SK-N-DZ (cell line): Measurements from ENCODE around the gene DNMT3L.
"Not testable (repeated sequence)": the region's sequence is repeated elsewhere in the genome, so short reads cannot be mapped to it uniquely, and the experiment has no call there.

ENCODE experiments used
- DNase-seq: peaks from one replicate; pipeline ENCODE4 v3.0.0-alpha.2; 2015; ENCODE audit warnings: low spot score

The DNMT3L gene

DNA sequence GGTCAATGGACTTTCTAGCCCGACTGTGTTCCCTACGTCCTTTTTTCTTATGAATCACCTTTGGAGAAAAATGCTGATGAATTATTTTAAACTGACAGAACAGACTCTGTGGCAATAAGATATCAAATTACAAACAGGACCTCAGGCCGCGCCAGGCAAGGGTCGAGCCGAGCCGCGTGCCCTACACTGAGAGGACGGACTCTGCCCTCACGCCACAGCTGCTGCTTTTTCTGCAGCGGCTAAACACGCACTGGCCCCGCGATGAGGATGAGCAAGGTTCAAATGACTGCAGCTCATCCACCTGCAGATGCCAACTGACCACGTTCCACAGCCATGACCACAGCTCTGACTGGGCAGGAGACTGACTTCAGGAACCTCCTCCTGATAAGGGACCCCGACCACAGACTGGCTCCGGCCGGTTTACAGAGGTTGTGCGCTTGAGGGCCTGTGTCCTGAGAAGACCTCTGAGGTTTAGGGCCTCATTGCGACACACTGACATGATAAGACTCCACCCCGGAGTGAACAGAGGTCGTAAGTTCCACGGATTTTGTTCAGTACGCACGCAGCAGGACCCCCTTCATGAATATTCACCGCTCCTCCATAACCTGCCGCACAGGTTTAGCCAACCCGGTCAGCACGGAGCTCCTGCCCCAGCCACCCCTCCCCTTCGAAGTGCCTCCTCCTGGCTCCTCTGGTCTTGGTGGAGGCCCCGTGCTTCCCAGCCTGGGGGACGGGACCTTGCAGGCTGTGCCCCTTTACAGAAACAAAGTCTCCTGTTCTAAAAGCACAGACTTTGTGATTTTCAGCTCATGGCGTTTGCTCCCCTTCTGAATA is 12.3 kb downstream of the DNMT3L start:
- not testable (repeated sequence) for DNase-seq

DNA sequence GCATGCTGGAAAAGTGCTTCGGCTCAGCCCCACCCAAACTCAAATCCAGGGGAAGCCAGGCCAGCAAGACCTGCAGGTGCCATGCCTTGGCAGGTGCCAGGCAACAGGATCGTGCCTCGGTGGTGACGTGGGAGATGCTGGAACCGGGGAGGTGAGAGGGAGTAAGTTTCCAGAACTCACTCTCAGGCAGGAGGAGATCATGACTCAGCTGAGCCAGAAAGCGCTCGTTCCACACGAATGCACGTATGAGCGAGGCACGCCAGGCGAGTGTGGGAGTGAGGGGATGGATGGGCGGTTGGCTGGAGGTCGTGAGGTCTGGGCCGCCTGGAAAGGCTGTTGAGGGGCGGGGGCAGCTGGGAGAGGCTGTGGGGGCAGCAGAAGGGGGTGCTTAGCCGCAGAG is 13.8 kb downstream of the DNMT3L start:
- not testable (repeated sequence) for DNase-seq

DNA sequence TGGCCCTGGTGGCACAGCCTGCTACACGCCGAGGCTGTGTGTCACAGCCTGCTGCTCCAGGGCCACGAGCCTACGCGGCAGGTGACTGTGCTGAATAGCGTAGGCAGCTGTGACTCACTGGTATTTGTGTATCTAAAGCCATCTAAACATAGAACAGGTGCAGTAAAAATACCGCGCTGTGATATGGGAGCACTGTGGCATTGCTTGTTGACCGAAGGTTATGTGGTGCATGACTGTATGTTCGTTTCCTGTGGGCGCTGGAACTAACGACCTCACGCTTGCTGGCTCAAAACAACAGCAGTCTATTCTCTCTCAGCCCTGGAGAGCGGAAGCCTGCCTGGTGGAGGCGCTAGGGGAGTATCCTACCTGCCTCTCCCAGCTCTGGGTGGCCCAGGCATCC is 17.7 kb downstream of the DNMT3L start:
- DNase-seq = not testable (repeated sequence)

DNA sequence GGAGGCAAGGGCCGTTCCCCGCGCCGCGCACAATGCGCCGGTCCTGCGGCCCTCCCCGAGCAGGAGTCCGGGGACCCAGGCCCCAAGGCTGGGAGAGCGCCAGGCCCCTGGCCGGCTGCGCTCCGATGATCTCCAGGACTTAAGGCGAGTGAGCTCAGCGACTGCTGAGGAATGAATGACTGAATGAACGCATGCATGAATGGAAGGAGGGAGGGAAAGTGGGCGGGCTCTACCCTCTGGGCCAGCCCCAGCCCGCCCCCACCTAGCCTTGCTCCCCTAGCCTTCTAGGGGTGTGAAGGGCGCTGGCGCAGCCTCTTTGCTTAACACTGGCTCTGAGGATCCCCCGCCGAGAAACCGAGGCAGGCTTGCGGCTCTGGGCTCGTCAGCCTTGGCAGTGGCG is 20.4 kb downstream of the DNMT3L start:
- DNase-seq = not testable (repeated sequence)

DNA sequence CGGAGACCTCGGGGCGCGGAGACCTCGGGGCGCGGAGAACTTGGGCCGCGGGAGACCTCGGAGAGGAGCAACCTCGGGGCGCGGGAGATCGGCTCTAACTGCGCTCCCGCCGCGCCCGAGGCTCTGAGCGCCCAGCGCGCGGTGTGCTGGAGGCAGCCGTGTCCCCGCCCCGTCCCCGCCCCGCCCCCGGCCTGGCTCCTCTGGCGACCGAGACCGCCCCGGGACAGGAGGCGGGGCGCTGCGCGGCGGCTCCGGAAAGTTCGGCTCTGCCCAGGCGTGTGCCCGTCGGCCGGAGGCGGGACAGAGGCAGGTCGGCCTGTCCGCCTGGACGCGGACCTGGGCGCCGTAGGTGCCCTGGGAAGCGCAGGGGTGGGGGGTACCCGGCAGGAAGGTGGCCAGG is 20.9 kb downstream of the DNMT3L start, which contains the start of gene ICOSLG:
Gene ICOSLG, minus strand, starts transcription at position 102 of the 400 bp plus-strand sequence. CDS start 126 bp downstream, outside the sequence.
- not testable (repeated sequence) for DNase-seq

DNA sequence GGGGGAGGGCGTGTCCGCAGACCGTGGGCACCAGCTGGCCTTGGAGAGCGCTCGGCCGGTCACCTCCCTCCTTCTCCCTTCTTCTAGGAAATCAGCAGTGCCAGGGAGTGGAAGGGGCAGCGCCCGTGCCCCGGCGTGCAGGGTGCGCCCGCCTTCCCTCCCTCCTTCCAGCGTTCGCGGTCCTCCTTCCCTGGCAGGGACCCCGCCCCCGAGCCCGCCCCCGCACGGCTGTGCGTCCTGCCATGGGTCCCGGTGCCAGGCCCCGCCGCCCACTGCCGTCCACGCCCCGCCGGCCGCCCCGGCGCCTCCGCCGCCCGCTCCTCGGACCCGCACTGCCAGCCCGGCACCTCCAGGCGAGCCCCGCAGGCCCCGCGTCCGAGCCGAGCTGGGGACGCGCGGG is 21.3 kb downstream of the DNMT3L start:
- not testable (repeated sequence) for DNase-seq

DNA sequence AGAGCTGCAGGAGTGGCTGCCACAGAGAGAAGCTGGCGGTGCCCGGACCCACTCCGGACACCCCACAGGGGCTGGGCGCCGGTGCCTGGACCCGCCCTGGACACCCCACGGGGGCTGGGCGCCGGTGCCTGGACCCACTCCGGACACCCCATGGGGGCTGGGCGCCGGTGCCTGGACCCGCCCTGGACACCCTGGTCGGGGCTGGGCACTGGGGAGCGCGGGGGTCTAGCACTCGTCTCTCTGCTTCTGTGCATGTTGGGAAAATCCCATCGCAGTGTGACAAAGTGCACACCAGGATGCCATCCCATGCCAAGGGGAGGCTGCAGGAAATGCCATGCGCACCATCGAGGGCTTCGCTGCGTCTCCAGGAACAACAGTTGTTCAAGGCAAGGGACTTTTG is 32.1 kb downstream of the DNMT3L start:
- not testable (repeated sequence) for DNase-seq

DNA sequence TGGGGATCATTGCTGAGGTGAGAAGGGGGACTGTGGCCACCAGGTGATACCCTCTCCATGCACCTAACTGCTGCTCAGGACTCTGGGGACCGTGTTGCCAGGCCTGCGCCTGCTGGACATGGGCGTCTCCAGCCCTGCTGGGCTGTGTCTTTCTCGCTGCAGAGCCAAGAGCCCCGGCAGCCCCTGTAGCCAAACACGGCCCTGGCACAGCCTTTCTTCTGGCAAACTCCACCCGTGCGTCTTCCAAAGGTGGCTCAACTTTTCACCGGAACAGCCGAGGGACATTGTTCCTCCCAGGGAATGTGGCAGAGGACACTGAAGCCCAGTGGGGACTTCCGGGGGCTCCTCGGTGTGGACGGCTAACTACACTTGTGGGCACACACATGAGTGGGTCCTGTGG is 33.6 kb downstream of the DNMT3L start:
- not testable (repeated sequence) for DNase-seq

DNA sequence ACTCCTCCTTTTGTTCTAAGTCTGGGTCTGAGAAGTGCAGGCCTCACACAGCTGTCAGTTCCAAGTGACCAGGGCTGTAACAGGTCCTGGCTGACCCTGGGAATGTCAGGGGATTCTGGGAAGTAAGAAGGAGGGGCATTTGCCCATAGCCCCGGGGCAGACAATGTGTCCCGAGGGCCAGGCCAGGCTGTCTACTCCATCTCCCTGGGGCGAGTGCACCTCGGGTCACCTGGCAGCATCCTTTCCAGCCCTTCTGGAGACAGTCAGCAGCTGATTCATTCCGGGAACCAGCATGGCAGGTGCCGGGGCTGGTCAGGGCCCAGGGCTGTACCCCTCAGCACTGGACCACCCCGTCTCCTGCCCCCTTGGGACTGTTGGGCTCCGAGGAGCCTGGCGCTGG is 34.1 kb downstream of the DNMT3L start:
- DNase-seq = not testable (repeated sequence)

DNA sequence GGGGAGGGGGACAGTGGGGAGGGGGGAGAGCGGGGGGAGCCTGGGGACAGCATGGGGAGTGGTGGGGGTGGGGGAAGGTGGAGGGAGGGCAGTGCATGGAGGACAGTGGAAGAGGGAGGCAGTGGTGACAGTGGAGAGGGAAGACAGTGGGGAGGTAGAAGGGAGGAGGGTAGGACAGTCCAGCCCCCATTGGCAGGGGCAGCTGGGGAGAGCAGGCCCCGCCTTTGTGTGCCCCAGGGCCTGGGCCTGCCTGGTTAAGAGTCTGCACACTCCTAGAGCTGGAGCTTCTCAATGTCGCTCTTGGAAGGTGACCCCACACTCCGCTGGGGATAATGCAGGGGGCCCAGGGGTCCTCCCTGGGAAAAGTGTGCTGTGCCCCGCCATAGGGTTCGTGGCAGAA is 36.1 kb downstream of the DNMT3L start:
- DNase-seq = not testable (repeated sequence)

DNA sequence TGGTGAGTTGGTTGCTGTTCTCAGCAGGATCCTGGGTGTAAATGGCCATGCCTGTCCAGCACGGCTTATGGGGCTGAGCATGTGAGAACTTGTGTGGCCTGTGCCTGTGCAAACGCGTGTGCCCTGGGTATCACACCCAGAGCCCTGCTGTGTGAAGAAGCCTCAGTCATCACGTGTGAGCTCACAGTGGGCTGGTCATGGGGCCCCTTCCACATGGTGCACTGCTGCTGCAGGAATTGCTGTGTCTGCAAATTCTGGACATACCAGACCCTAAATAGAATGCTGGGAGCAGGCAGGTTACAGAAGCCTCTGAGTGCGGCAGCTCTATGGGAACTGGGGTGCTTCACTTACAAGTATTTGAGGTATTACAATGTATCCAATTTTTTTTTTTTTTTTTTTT is 38.4 kb downstream of the DNMT3L start:
- DNase-seq = not testable (repeated sequence)

DNA sequence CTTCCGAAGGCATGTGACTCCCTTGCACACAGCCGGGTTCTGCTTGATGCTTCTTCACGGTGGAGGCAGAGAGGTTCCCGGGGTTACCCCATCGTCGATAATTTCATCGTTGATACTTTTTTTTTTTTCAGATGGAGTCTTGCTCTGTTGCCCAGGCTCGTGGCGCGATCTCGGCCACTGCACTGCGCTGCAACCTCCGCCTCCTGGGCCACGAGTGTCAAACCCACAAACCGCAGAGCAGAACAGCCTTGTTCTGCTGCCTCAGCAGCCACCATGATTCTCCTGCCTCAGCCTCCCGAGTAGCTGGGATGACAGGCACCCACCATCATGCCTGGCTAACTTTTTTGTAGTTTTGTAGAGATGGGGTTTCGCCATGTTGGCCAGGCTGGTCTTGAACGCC is 41.0 kb downstream of the DNMT3L start:
- not testable (repeated sequence) for DNase-seq

DNA sequence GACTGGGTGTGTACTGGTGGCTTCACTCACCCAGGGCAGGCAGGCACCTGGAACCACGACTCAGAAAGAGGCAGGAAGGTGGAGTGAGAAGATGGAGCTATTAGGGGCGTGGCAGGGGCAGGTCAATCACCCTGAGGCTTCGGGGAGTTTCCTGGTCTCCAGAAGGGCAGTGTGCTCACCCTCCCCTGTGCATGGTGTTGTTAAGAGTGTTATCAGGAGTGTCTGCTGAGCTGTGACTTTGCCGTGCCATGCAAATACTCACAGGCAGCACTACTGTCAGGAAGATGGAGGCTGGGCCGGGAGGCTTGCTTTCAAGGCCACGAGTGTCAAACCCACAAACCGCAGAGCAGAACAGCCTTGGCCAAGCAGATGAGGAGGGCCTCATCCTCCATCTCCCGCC is 43.2 kb downstream of the DNMT3L start:
- DNase-seq = not testable (repeated sequence)

DNA sequence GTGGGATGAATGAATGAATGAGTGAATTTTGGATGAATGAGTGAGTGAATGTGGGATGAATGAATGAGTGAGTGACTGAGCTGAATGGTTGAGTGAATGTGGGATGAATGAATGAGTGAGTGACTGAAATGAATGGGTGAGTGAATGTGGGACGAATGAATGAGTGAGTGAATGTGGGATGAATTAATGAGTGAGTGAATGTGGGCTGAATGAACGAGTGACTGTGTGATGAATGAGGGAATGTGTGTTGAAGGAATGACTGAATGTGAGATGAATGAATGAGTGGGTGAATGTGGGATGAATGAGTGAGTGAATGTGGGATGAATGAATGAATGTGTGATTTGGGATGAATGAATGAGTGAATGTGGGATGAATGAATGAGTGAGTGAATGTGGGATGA is 49.7 kb downstream of the DNMT3L start:
- DNase-seq = not testable (repeated sequence)

DNA sequence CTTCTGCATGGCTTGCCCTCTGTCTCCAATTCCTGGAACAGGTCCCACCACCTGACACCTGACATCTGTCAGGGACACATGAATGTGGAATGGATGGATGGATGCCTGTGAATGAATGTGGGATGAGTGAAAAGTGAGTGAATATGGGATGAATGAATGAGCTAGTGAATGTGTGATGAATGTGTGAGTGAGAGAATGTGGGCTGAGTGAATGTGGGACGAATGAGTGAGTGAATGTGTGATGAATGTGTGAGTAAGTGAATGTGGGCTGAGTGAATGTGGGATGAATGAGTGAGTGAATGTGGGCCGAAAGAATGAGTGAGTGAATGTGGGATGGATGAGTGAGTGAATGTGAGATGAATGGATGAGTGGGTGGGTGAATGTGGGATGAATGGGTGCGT is 50.1 kb downstream of the DNMT3L start:
- not testable (repeated sequence) for DNase-seq

DNA sequence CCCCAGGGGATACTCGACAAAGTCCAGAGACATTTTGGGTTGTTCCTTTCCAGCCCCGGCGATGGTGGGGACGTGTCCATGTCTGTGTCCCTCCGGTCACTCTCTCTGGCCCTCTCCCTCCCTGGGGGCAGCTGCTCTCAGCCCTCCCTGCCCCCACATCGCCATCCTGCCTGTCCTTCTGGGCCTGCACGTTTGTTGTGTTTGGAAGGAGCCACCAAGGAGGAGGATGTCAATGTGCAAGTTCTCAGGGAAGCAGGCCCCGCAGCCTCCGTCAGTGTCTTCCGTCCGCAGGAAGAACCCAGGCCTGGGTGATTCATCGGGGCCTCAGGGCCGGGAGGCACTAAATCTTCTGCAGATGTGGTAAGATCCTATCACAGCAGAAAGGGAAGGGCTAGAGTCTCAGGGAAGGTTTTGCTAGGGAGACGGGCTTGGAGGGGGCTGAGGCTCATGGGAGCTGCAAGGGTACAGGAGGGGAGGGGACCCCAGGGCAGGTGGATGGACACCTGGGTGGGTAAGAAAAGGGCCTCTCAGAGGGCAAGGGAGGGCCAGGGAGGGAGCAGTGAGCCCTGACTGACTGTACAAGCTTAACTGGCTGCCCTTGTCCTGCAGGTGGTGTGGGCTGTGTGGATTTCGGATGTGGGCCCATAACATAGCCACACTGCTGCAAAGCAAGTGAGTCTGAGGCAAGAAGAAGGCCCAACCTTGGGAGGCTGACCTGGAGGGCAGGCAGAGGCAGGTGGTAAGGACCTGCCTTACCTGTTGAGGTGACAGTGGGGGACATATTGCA is 53.6 kb downstream of the DNMT3L start:
- not testable (repeated sequence) for DNase-seq

DNA sequence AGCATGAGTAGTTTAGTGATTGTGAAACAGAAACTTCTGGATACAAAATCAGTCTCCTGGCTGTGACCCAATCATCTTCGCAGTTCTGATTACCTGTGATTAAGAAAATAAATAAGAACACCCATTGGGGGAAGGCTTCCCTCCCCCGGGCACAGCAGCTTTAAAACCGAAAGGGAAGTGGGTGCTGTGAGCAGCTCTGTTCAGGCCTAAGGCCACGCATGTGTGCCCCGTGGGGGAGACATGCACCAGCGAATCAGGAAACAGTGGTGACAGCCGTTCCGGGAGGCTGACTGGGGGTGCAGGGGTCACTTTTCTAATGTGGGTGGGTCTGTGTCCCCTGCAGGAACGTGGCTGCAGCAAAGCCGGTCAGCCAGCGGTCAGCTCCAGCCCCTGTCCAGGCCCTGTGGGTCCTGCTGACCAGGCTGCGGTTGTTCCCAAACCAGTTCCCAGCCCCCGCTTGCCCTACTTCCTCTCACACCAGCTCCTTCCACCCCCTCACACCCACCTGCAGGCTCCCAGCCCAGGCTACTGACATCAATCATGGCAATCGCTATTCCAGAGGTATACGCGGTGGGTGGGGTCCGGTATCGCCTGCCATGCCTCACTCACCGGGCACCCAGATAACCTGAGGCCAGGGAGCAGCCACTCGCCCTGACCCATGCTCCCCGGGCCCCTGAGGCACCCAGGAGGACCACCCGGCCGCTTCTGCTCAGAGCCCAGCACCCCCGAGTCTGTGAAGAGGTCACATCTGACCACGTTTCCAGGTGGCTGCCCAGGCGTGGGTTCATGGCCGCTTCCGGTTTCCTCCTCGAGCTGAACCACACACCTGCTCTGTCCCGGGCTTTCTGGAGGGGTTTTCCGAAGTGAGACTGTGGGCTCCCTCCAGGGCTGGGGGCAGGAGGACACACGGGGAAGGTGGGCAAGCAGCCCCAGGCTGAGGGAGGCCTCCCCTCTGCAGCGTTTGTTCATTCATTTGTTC is 54.7 kb downstream of the DNMT3L start:
- DNase-seq = not testable (repeated sequence)

DNA sequence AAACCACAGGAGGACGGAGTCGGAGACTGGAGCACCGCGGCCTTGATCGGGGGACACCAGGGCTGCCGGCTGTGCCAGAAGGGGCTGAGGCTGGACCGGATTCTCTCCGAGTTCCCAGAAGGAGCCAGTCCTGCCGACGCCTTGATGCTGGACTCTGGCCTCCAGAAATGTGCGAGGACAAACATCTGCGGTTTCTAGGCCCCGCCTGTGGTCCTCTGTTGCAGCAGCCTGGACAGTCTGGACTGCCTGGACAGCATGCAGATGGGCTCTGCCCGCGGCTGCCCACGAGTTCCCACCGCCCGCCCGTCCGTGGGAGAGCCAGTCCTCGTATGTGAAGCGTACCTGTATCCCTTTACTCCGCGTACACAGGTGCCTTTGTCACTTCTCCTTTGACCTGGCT is 55.5 kb downstream of the DNMT3L start:
- not testable (repeated sequence) for DNase-seq

DNA sequence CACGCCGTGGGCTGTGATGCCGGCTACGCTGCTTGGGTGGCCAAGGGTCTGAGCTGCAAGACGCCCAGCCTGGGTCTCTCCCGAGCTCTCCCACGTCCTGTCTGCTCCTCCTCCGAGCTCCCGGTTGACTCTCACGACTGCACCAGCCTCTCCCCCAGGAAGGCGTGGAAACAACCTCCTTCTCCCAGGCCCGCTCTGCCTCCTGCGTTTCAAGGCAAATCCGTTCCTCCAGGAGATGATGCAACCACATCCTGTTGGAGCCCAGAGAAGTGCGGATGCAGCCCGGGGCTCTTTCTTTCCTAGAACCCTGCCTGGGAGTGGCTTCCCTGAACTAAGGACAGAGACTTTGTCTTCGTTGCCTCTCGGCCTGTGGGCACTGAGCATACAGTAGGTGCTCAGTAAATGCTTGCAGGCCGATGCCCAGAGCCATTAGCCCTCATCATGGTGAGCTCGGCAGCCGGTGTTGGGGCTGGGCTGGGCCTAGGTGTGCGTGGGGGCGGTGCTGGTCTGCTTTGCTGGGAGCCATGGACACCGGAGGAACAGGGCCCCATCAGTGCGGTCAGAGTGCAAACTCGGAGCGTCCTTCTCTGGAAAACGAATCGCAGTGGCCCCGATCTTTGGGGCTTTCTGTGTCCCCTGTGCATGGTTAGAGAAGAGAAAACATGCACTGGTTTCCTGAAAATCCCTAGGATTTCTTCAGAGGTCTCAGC is 59.0 kb downstream of the DNMT3L start:
- DNase-seq = not testable (repeated sequence)

DNA sequence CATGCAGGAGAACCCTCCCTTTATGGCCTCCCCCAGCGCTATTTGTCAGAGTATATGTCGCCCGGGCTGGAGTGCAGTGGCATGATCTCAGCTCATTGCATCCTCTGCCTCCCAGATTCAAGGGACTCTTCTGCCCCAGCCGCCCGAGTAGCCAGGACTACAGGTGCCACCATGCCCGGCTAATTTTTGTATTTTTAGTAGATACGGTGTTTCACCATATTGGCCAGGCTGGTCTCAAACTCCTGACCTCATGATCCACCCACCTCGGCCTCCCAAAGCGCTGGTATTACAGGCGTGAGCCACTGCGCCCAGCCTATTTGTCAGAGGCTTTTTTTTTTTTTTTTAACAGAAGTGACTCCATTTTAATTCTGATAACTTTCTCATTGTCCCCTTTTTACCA is 61.7 kb downstream of the DNMT3L start:
- not testable (repeated sequence) for DNase-seq

DNA sequence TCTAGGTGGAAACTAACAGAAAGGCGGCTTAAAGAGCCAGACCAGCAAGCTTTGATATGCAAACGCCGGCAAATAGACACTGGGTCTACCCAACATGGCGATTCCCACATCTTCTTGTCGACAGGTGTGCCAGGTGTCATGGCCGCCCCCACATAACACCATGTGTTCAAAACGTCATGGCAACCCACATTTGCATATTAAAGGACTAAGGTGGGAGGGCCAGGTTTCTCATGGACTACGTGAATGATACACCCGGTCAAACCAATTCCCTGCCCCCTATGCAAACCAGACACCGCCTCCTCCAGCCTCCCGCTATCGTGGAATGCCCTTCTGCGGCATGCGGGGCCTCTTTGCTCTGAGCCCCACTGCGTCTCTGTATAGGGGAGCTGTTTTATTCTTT is 62.2 kb downstream of the DNMT3L start:
- DNase-seq = no peak
